SK-N-SH (cell line): Measurements from ENCODE around the gene OPCML.

Experiments
- ELF1 ChIP-seq: IDR thresholded peaks from 2 replicates; pipeline ENCODE4 v1.4.0; 2012
- EP300 ChIP-seq, 2 experiments: IDR thresholded peaks; 2 replicates each; pipeline versions ENCODE4 v1.4.0 to v1.6.1; 2012; ENCODE audit warnings: borderline replicate concordance in 1 of 2, low read depth in 1 of 2, low read length in 1 of 2
- JUND ChIP-seq: IDR thresholded peaks from 2 replicates; pipeline ENCODE4 v1.4.0; 2012
- MEF2A ChIP-seq: IDR thresholded peaks from 2 replicates; pipeline ENCODE4 v1.4.0; 2012; ENCODE audit warnings: low read depth, borderline replicate concordance
- MXI1 ChIP-seq: IDR thresholded peaks from 2 replicates; pipeline ENCODE4 v1.6.1; 2012; ENCODE audit warnings: mild to moderate bottlenecking, low read depth, low read length, improper control_type of control experiment
- NFIC ChIP-seq: IDR thresholded peaks from 2 replicates; pipeline ENCODE4 v1.4.0; 2012; ENCODE audit warnings: borderline replicate concordance
- POLR2AphosphoS5 ChIP-seq: IDR thresholded peaks from 2 replicates; pipeline ENCODE4 v1.6.1; 2012; ENCODE audit warnings: low read depth, low read length
- RAD21 ChIP-seq: IDR thresholded peaks from 2 replicates; pipeline ENCODE4 v1.6.1; 2012; ENCODE audit warnings: mild to moderate bottlenecking, low read length
- RFX5 ChIP-seq: IDR thresholded peaks from 2 replicates; pipeline ENCODE4 v1.6.1; 2012; ENCODE audit warnings: mild to moderate bottlenecking, improper control_type of control experiment, low read length
- SIN3A ChIP-seq: IDR thresholded peaks from 2 replicates; pipeline ENCODE4 v1.6.1; 2012; ENCODE audit warnings: low read depth, mild to moderate bottlenecking, low read length, moderate library complexity, borderline replicate concordance
- TF ChIP-seq, protein P1 (sequence below): fragments of 200-600 bp; sonication (generic); IDR thresholded peaks from 2 replicates; pipeline ENCODE4 v1.6.1; 2017; ENCODE audit warnings: antibody characterized with exemption, mild to moderate bottlenecking, moderate library complexity
- TF ChIP-seq, protein P2 (sequence below): fragments of 150-350 bp; IDR thresholded peaks from 2 replicates; pipeline ENCODE4 v1.6.1; 2016; ENCODE audit warnings: mild to moderate bottlenecking, low read depth, low read length

GRCh38 chr11:133386852-133387251 lies 145.4 kb downstream of the OPCML start:
- no peak for TF ChIP-seq ELF1
- TF ChIP-seq, protein P1, sequence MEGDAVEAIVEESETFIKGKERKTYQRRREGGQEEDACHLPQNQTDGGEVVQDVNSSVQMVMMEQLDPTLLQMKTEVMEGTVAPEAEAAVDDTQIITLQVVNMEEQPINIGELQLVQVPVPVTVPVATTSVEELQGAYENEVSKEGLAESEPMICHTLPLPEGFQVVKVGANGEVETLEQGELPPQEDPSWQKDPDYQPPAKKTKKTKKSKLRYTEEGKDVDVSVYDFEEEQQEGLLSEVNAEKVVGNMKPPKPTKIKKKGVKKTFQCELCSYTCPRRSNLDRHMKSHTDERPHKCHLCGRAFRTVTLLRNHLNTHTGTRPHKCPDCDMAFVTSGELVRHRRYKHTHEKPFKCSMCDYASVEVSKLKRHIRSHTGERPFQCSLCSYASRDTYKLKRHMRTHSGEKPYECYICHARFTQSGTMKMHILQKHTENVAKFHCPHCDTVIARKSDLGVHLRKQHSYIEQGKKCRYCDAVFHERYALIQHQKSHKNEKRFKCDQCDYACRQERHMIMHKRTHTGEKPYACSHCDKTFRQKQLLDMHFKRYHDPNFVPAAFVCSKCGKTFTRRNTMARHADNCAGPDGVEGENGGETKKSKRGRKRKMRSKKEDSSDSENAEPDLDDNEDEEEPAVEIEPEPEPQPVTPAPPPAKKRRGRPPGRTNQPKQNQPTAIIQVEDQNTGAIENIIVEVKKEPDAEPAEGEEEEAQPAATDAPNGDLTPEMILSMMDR, result no peak
- no peak for TF ChIP-seq RAD21
- TF ChIP-seq POLR2AphosphoS5, result no peak
- no peak for TF ChIP-seq MXI1
- no peak for TF ChIP-seq JUND
- TF ChIP-seq NFIC, result no peak
- no peak for TF ChIP-seq SIN3A
- TF ChIP-seq EP300 (IDR thresholded peaks at IDR 0.05; ENCODE audit: borderline replicate concordance in 1 of 2, low read depth in 1 of 2, low read length in 1 of 2), result no peak
- TF ChIP-seq, protein P2, sequence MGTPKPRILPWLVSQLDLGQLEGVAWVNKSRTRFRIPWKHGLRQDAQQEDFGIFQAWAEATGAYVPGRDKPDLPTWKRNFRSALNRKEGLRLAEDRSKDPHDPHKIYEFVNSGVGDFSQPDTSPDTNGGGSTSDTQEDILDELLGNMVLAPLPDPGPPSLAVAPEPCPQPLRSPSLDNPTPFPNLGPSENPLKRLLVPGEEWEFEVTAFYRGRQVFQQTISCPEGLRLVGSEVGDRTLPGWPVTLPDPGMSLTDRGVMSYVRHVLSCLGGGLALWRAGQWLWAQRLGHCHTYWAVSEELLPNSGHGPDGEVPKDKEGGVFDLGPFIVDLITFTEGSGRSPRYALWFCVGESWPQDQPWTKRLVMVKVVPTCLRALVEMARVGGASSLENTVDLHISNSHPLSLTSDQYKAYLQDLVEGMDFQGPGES, result no peak
- no peak for TF ChIP-seq RFX5
- no peak for TF ChIP-seq MEF2A
